K562 (cell line): ENCODE results near the gene ASB13. TPM values are rescaled to one million over a fixed set of nuclear protein-coding genes. Genes with fewer than 3 reads are reported as not detected.

ENCODE experiments used
- ATAC-seq: fragments of 200-7000 bp; cut with Tn5 transposase; 3 replicates; pipeline ENCODE4 v1.9.1; 2020; ENCODE audit warnings: moderate library complexity
- BruUV-seq: library from RNA; stranded (reverse); fragments of 400-500 nt; replicated peaks from 2 replicates; lab custom pipeline; 2021; lab: Mats Ljungman, UMichigan
- CTCF ChIA-PET: fragments of 300-600 bp; formaldehyde crosslinking; extraction: SDS; loops from one replicate; lab custom pipeline; 2021; ENCODE audit warnings: low intra/inter-chr PET ratio; lab: Yijun Ruan, JAX
- POLR2A ChIA-PET: fragments of 300-600, 350-650 bp; sonication (Branson Sonifier 250); formaldehyde crosslinking; extraction: SDS; loops from one replicate; lab custom pipeline; 2021; ENCODE audit warnings: antibody characterized with exemption, inconsistent platforms; lab: Yijun Ruan, JAX
- DNase-seq, 4 experiments: peaks; one replicate each; pipeline versions ENCODE4 v3.0.0 to v3.0.0-alpha.2; 2011 to 2018; ENCODE audit warnings: low spot score in 3 of 4, mixed read lengths in 3 of 4; ENCODE audit errors: extremely low read depth in 1 of 4
- FAIRE-seq: peaks from 2 replicates; lab custom pipeline; 2011; peaks lifted over from hg19 to GRCh38; lab: Jason Lieb, UNC
- H2AFZ ChIP-seq: 2 replicates; pipeline ENCODE4 v1.6.0; 2011; ENCODE audit warnings: low read depth, low read length, control low read depth, inconsistent platforms
- H3K27ac ChIP-seq: fragments of 200-600 bp; 3 replicates; pipeline ENCODE4 v1.8.0; 2011; ENCODE audit warnings: low read depth, mild to moderate bottlenecking, control low read depth, inconsistent platforms, low read length, moderate library complexity, mixed read lengths; ENCODE audit errors: extremely low read depth
- H3K27me3 ChIP-seq, 2 experiments: fragments of 300-600 bp in 1 of 2; 2 replicates in 1 of 2; 3 replicates in 1 of 2; pipeline versions ENCODE4 v1.6.0 to v1.8.0; 2011; ENCODE audit warnings: inconsistent platforms in 2 of 2, low read length in 2 of 2, mild to moderate bottlenecking in 1 of 2, mixed read lengths in 1 of 2, moderate library complexity in 1 of 2; ENCODE audit not compliant: control insufficient read depth in 2 of 2, insufficient read depth in 2 of 2
- H3K36me3 ChIP-seq: fragments of 300-600 bp; 3 replicates; pipeline ENCODE4 v1.8.0; 2011; ENCODE audit warnings: mild to moderate bottlenecking, low read length, inconsistent platforms; ENCODE audit not compliant: control insufficient read depth, insufficient read depth
- H3K4me1 ChIP-seq, 2 experiments: fragments of 200-600 bp in 1 of 2; replicated peaks in 1 of 2; 2 replicates in 1 of 2; 3 replicates in 1 of 2; pipeline versions ENCODE4 v1.5.1 to v1.8.0; 2011; ENCODE audit warnings: inconsistent platforms in 2 of 2, low read length in 2 of 2, mild to moderate bottlenecking in 1 of 2, mixed read lengths in 1 of 2, moderate library complexity in 1 of 2; ENCODE audit not compliant: control insufficient read depth in 2 of 2, insufficient read depth in 2 of 2
- H3K4me2 ChIP-seq: 2 replicates; pipeline ENCODE4 v1.6.1; 2011; ENCODE audit warnings: low read length, control low read depth, inconsistent platforms, mixed read lengths; ENCODE audit not compliant: insufficient read depth
- H3K4me3 ChIP-seq: fragments of 200-600 bp; sonication (generic), shearing (Covaris generic); 2 replicates; pipeline ENCODE4 v1.5.1; 2016; ENCODE audit warnings: control low read depth, inconsistent platforms
- H3K79me2 ChIP-seq: fragments of 200-600 bp; 3 replicates; pipeline ENCODE4 v1.8.0; 2011; ENCODE audit warnings: low read length, inconsistent platforms; ENCODE audit not compliant: control insufficient read depth, insufficient read depth
- H3K9ac ChIP-seq, 2 experiments: 2 replicates each; pipeline versions ENCODE4 v1.6.0 to v1.6.1; 2011; ENCODE audit warnings: low read depth in 2 of 2, low read length in 2 of 2, control low read depth in 1 of 2, inconsistent platforms in 1 of 2, mild to moderate bottlenecking in 1 of 2, mixed read lengths in 1 of 2; ENCODE audit not compliant: insufficient read depth in 1 of 2
- H3K9me1 ChIP-seq: one replicate; pipeline ENCODE4 v1.6.0; 2011; ENCODE audit warnings: inconsistent platforms, mild to moderate bottlenecking, low read length, moderate library complexity; ENCODE audit not compliant: control insufficient read depth, insufficient read depth
- H3K9me3 ChIP-seq: replicated peaks from 2 replicates; pipeline ENCODE4 v1.5.1; 2011; ENCODE audit warnings: low read depth, low read length, inconsistent platforms; ENCODE audit not compliant: control insufficient read depth, insufficient read depth
- H4K20me1 ChIP-seq: replicated peaks from 2 replicates; pipeline ENCODE4 v1.6.1; 2011; ENCODE audit warnings: low read length, inconsistent platforms, mixed read lengths; ENCODE audit not compliant: control insufficient read depth, insufficient read depth
- CREB5 ChIP-seq: fragments of 250-450 bp; sonication (Bioruptor Pico); IDR thresholded peaks from 2 replicates; pipeline ENCODE4 v1.5.0; 2020; ENCODE audit warnings: mild to moderate bottlenecking
- EHMT2 ChIP-seq: fragments of 450-650 bp; IDR thresholded peaks from 2 replicates; pipeline ENCODE4 v1.6.1; 2018; ENCODE audit warnings: antibody characterized with exemption
- HMG20A ChIP-seq: fragments of 450-650 bp; formaldehyde crosslinking; conservative IDR thresholded peaks from 2 replicates; pipeline ENCODE4 v1.4.0; 2020; ENCODE audit warnings: mild to moderate bottlenecking, mixed read lengths
- MYBL2 ChIP-seq, 2 experiments: fragments of 450-650 bp in 1 of 2; sonication (generic) in 1 of 2; formaldehyde crosslinking in 1 of 2; IDR thresholded peaks; 2 replicates each; pipeline versions ENCODE4 v1.6.1 to v1.8.1; 2017 to 2022; ENCODE audit warnings: borderline replicate concordance in 1 of 2, inconsistent platforms in 1 of 2, low read depth in 1 of 2, mild to moderate bottlenecking in 1 of 2, missing genetic modification reagents in 1 of 2, moderate library complexity in 1 of 2
- NFYB ChIP-seq: IDR thresholded peaks from 2 replicates; pipeline ENCODE4 v1.6.1; 2011; ENCODE audit warnings: mild to moderate bottlenecking, moderate library complexity; ENCODE audit not compliant: insufficient read length; ENCODE audit errors: extremely low read depth
- PHTF2 ChIP-seq: fragments of 250-450 bp; sonication (Bioruptor Pico); IDR thresholded peaks from 2 replicates; pipeline ENCODE4 v1.5.0; 2021; ENCODE audit warnings: mild to moderate bottlenecking
- POU5F1 ChIP-seq: fragments of 150-350 bp; IDR thresholded peaks from 2 replicates; pipeline ENCODE4 v1.6.1; 2014; ENCODE audit warnings: borderline replicate concordance, low read length, low read depth, mild to moderate bottlenecking; ENCODE audit not compliant: partially characterized antibody
- SRSF3 ChIP-seq: fragments of 200-400 bp; formaldehyde crosslinking; IDR thresholded peaks from 2 replicates; pipeline ENCODE4 v1.6.1; 2016; ENCODE audit warnings: mild to moderate bottlenecking, low read length, moderate library complexity; ENCODE audit not compliant: insufficient read depth
- SRSF9 ChIP-seq: fragments of 200-400 bp; formaldehyde crosslinking; IDR thresholded peaks from 2 replicates; pipeline ENCODE4 v1.6.1; 2017; ENCODE audit warnings: low read depth, low read length, borderline replicate concordance
- ZNF175 ChIP-seq: fragments of 200-800 bp; sonication (Bioruptor generic); IDR thresholded peaks from 2 replicates; pipeline ENCODE4 v1.6.1; 2016; ENCODE audit warnings: low read depth, mild to moderate bottlenecking, missing genetic modification characterization, missing compliant biosample characterization
- ZNF431 ChIP-seq: sonication (generic); formaldehyde crosslinking; IDR thresholded peaks from 2 replicates; pipeline ENCODE4 v1.8.0; 2022; ENCODE audit warnings: mild to moderate bottlenecking, missing genetic modification reagents
- ZNF507 ChIP-seq: conservative IDR thresholded peaks from 2 replicates; pipeline ENCODE4 v1.6.1; 2017; ENCODE audit warnings: missing genetic modification characterization, missing compliant biosample characterization
- WGBS: fragments of 100-300 bp; shearing (Covaris generic); methylation state at CpG from one replicate; pipeline ENCODE4 v1.1.6; 2016; ENCODE audit warnings: low coverage, mixed read lengths; ENCODE audit not compliant: insufficient coverage; ENCODE audit errors: missing lambda C conversion rate; 5-methylcytosine and 5-hydroxymethylcytosine counted together
- in situ Hi-C: fragments of 300-500 bp; cut with MboI; formaldehyde crosslinking; loops from 4 replicates; pipeline ENCODE4 v1.15.0; 2018; ENCODE audit warnings: inconsistent platforms, mixed read lengths
- intact Hi-C: fragments of 100-400 bp; cut with micrococcal nuclease; formaldehyde crosslinking; loops from 2 replicates; pipeline ENCODE4 v1.14.2; 2022
- polyA plus RNA-seq, 8 experiments: library from polyadenylated mRNA; depleted of rRNA in 4 of 8; stranded (reverse) in 5 of 8; unstranded in 3 of 8; fragments of >200 nt; fragmentation: Nextera tagmentation in 2 of 8; fragmentation: Illumina TruSeq in 1 of 8; extraction: Ambion mirVana in 2 of 8; extraction: Trizol in 1 of 8; gene quantifications; 2 replicates each; pipeline versions ENCODE4 v1.2.1 to v1.2.3, GENCODE V29; 2011 to 2014; ENCODE audit warnings: inconsistent platforms in 1 of 8, missing spikeins in 1 of 8
- total RNA-seq, 7 experiments: library from RNA; depleted of rRNA in 6 of 7; stranded (reverse); fragments of >200 nt in 6 of 7; fragmentation: Illumina TruSeq in 2 of 7; extraction: Trizol in 2 of 7; gene quantifications; 2 replicates each; pipeline versions ENCODE4 v1.2.1 to v1.2.3, GENCODE V29; 2011 to 2021; ENCODE audit warnings: low replicate concordance in 1 of 7
- TF ChIP-seq, protein P1 (sequence below): sonication (generic); formaldehyde crosslinking; IDR thresholded peaks from 2 replicates; pipeline ENCODE4 v1.8.1; 2023; ENCODE audit warnings: mild to moderate bottlenecking, missing genetic modification reagents, moderate library complexity
- TF ChIP-seq, protein P2 (sequence below): fragments of 250-450 bp; sonication (Bioruptor Pico); IDR thresholded peaks from 2 replicates; pipeline ENCODE4 v1.4.0; 2020

ASB13 gene
- total and polyA plus RNA-seq, 9 of the 15 experiments (the other 6 are each of a cell fraction or from before 2014, with no cell fraction given): 5.2 to 28.8 (median 16.9) TPM

- H3K4me3 ChIP-seq: no peak overlapping the region
- TF ChIP-seq ZNF175 (CRISPR knock-in tag) (no peak), ZNF507 (tag) (no peak), POU5F1 (no peak), CREB5 (CRISPR knock-in tag) (no peak), MYBL2 (IDR thresholded peaks at IDR 0.05; ENCODE audit: low read depth) (no peak), MYBL2 (CRISPR knock-in tag; IDR thresholded peaks at IDR 0.05; ENCODE audit: borderline replicate concordance) (no peak), SRSF9 (no peak), NFYB (no peak), SRSF3 (no peak), ZNF431 (CRISPR knock-in tag) (no peak), HMG20A (CRISPR knock-in tag) (no peak), EHMT2 (no peak), PHTF2 (no peak)
- TF ChIP-seq, protein P1, sequence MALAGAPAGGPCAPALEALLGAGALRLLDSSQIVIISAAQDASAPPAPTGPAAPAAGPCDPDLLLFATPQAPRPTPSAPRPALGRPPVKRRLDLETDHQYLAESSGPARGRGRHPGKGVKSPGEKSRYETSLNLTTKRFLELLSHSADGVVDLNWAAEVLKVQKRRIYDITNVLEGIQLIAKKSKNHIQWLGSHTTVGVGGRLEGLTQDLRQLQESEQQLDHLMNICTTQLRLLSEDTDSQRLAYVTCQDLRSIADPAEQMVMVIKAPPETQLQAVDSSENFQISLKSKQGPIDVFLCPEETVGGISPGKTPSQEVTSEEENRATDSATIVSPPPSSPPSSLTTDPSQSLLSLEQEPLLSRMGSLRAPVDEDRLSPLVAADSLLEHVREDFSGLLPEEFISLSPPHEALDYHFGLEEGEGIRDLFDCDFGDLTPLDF (CRISPR knock-in tag): no peak
- TF ChIP-seq, protein P2, sequence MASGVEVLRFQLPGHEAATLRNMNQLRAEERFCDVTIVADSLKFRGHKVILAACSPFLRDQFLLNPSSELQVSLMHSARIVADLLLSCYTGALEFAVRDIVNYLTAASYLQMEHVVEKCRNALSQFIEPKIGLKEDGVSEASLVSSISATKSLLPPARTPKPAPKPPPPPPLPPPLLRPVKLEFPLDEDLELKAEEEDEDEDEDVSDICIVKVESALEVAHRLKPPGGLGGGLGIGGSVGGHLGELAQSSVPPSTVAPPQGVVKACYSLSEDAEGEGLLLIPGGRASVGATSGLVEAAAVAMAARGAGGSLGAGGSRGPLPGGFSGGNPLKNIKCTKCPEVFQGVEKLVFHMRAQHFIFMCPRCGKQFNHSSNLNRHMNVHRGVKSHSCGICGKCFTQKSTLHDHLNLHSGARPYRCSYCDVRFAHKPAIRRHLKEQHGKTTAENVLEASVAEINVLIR (CRISPR knock-in tag): no peak
These were observed 52.8 kb downstream of the ASB13 start for GRCh38 chr10:5613481-5614154.

More at GRCh38 chr10:5613481-5614154, 52.8 kb downstream of the ASB13 start:
- Histone ChIP-seq H3K4me2 (no peak overlapping the region), H3K9me3 (no peaks in the 10 kb centered on the region), H3K9ac (peak overlapping the region in 1 of 2 experiments; percentile 39; a peak in 1 of 4 replicates), H3K36me3 (no peaks in the 10 kb centered on the region), H3K27ac (no peak overlapping the region), H4K20me1 (no peaks in the 10 kb centered on the region), H2AFZ (no peak overlapping the region), H3K4me1 (peaks cover 4 to 6% of the 10 kb centered on the region in 2 experiments; a peak in 3 of 5 replicates), H3K79me2 (no peaks in the 10 kb centered on the region), H3K27me3 (peaks cover 0 to under 1% of the 10 kb centered on the region in 2 experiments; a peak in 1 of 5 replicates), H3K9me1 (no peaks in the 10 kb centered on the region)
- FAIRE-seq (no peak), ATAC-seq (no peak), DNase-seq (no peak)
- WGBS: 57% methylated on average over 13 of the region's 13 CpGs
- ChIA-PET POLR2A (interaction anchor here (1.3 to 1.7 kb wide), 3 partner anchors 9 to 153 kb away, joined by 3 to 4 read pairs (median 4); no protein-coding TSS in a partner anchor), CTCF (no interaction called here)
- no TSS peak for BruUV-seq
- in situ Hi-C loops: no loop called here
- intact Hi-C loops: no loop called here
